ENCODE results near the gene FRMD6.

The FRMD6 gene

DNA sequence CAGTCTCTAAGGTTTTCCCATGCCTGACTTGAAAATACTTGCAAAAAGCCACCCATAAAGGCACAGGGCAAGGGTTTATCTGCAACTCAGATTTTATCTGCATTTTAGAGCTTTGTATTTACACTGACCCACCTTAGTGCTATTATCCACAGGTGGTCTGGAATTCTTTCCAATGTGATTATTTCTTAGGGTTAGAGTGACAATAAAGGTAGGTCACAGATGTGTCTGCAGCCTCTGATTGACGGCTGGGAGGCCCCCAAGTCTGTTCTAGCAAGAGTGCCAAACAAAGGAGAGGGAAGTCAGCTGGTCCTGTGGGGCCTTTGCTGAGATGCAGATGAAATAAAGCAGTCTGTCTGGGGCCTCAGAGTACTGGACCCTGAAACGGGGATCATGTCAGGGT, 64.0 kb downstream of the FRMD6 start:
- no peak overlapping the region for H3K4me3 ChIP-seq (IDR thresholded peaks at IDR 0.05; ENCODE audit: insufficient read depth, low read depth, low read length)
- H3K36me3 ChIP-seq (ENCODE audit: insufficient read depth): no peaks in the 10 kb centered on the region
- TF ChIP-seq, protein P1, sequence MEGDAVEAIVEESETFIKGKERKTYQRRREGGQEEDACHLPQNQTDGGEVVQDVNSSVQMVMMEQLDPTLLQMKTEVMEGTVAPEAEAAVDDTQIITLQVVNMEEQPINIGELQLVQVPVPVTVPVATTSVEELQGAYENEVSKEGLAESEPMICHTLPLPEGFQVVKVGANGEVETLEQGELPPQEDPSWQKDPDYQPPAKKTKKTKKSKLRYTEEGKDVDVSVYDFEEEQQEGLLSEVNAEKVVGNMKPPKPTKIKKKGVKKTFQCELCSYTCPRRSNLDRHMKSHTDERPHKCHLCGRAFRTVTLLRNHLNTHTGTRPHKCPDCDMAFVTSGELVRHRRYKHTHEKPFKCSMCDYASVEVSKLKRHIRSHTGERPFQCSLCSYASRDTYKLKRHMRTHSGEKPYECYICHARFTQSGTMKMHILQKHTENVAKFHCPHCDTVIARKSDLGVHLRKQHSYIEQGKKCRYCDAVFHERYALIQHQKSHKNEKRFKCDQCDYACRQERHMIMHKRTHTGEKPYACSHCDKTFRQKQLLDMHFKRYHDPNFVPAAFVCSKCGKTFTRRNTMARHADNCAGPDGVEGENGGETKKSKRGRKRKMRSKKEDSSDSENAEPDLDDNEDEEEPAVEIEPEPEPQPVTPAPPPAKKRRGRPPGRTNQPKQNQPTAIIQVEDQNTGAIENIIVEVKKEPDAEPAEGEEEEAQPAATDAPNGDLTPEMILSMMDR (conservative IDR thresholded peaks at IDR 0.05; ENCODE audit: low read depth, low read length): no peak
- no peak overlapping the region for H2AFZ ChIP-seq (ENCODE audit: low read depth)
- peaks cover 31% of the 10 kb centered on the region for H3K4me1 ChIP-seq (ENCODE audit: low read depth, poor library complexity, severe bottlenecking)
- no peaks in the 10 kb centered on the region for H3K79me2 ChIP-seq (ENCODE audit: insufficient read depth, low read depth)
- H3K27ac ChIP-seq: no peak overlapping the region
- H3K9ac ChIP-seq: no peak overlapping the region
- H3K4me2 ChIP-seq: no peak overlapping the region
- no peaks in the 10 kb centered on the region for H3K27me3 ChIP-seq (ENCODE audit: insufficient read depth, low read depth)
- H4K20me1 ChIP-seq (ENCODE audit: insufficient read depth): no peaks in the 10 kb centered on the region

DNA sequence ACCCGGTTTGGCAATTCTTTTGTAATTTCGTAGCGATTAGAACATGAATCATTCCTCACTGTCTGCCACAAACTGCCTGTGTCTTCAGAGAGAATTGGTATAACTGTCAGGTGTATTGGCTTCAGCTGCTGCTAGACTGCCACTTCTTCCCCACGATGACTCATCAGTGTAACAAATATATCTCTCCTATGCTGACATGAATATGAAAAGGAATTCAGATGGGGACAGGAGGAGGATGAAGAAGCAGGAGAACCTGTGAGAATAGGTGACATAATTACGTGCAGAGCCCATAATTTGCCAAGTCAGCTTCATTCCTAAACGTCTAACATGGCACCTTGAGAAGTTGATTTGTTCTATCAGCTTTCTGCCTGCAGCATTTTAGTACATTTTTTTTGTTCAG, 64.9 kb downstream of the FRMD6 start:
- peaks cover 31% of the 10 kb centered on the region for H3K4me1 ChIP-seq (ENCODE audit: low read depth, poor library complexity, severe bottlenecking)
- H3K4me2 ChIP-seq: no peak overlapping the region
- no peaks in the 10 kb centered on the region for H4K20me1 ChIP-seq (ENCODE audit: insufficient read depth)
- no peaks in the 10 kb centered on the region for H3K36me3 ChIP-seq (ENCODE audit: insufficient read depth)
- no peak overlapping the region for H2AFZ ChIP-seq (ENCODE audit: low read depth)
- H3K27ac ChIP-seq: 0 out of 2 replicates have a peak overlapping the region, but pooled peaks have one; percentile 26
- no peak overlapping the region for H3K9ac ChIP-seq
- H3K79me2 ChIP-seq (ENCODE audit: insufficient read depth, low read depth): no peaks in the 10 kb centered on the region
- H3K4me3 ChIP-seq (IDR thresholded peaks at IDR 0.05; ENCODE audit: insufficient read depth, low read depth, low read length): no peak overlapping the region
- H3K27me3 ChIP-seq (ENCODE audit: insufficient read depth, low read depth): no peaks in the 10 kb centered on the region
- TF ChIP-seq, protein P1 (conservative IDR thresholded peaks at IDR 0.05; ENCODE audit: low read depth, low read length): no peak

- H3K4me2 ChIP-seq: no peak overlapping the region
- no peaks in the 10 kb centered on the region for H3K79me2 ChIP-seq (ENCODE audit: insufficient read depth, low read depth)
- H3K4me1 ChIP-seq (ENCODE audit: low read depth, poor library complexity, severe bottlenecking): peaks cover 31% of the 10 kb centered on the region
- TF ChIP-seq, protein P1 (conservative IDR thresholded peaks at IDR 0.05; ENCODE audit: low read depth, low read length): no peak
- no peak overlapping the region for H3K9ac ChIP-seq
- no peak overlapping the region for H3K27ac ChIP-seq
- H3K4me3 ChIP-seq (IDR thresholded peaks at IDR 0.05; ENCODE audit: insufficient read depth, low read depth, low read length): no peak overlapping the region
- no peaks in the 10 kb centered on the region for H3K27me3 ChIP-seq (ENCODE audit: insufficient read depth, low read depth)
- no peaks in the 10 kb centered on the region for H4K20me1 ChIP-seq (ENCODE audit: insufficient read depth)
- no peak overlapping the region for H2AFZ ChIP-seq (ENCODE audit: low read depth)
- H3K36me3 ChIP-seq (ENCODE audit: insufficient read depth): no peaks in the 10 kb centered on the region
These were observed 66.1 kb downstream of the FRMD6 start for GRCh38 chr14:51717766-51718165.

DNA sequence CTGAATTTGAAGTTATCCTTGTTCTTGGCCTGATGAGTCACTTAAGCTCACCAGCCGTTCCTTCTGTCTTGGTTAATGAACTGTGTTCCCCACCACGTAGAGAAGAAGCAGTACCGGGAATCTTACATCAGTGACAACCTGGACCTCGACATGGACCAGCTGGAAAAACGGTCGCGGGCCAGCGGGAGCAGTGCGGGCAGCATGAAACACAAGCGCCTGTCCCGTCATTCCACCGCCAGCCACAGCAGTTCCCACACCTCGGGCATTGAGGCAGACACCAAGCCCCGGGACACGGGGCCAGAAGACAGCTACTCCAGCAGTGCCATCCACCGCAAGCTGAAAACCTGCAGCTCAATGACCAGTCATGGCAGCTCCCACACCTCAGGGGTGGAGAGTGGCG, 68.2 kb downstream of the FRMD6 start:
- H3K4me2 ChIP-seq: no peak overlapping the region
- H3K4me3 ChIP-seq (IDR thresholded peaks at IDR 0.05; ENCODE audit: insufficient read depth, low read depth, low read length): no peak overlapping the region
- no peak overlapping the region for H3K27ac ChIP-seq
- H3K36me3 ChIP-seq (ENCODE audit: insufficient read depth): no peaks in the 10 kb centered on the region
- no peaks in the 10 kb centered on the region for H4K20me1 ChIP-seq (ENCODE audit: insufficient read depth)
- no peak overlapping the region for H3K9ac ChIP-seq
- TF ChIP-seq, protein P1 (conservative IDR thresholded peaks at IDR 0.05; ENCODE audit: low read depth, low read length): no peak
- no peaks in the 10 kb centered on the region for H3K27me3 ChIP-seq (ENCODE audit: insufficient read depth, low read depth)
- H3K4me1 ChIP-seq (ENCODE audit: low read depth, poor library complexity, severe bottlenecking): peaks cover 26% of the 10 kb centered on the region
- no peaks in the 10 kb centered on the region for H3K79me2 ChIP-seq (ENCODE audit: insufficient read depth, low read depth)
- no peak overlapping the region for H2AFZ ChIP-seq (ENCODE audit: low read depth)

Measured in KMS-11 (cell line).